HEK293 (cell line): ENCODE results near the gene ABCF2.

Experiments used
- BCL11A ChIP-seq: fragments of 450-650 bp; formaldehyde crosslinking; IDR thresholded peaks from 2 replicates; pipeline ENCODE4 v1.5.1; 2016; ENCODE audit warnings: low read depth, missing biosample characterization, missing genetic modification characterization
- KLF1 ChIP-seq: fragments of 450-650 bp; formaldehyde crosslinking; IDR thresholded peaks from 2 replicates; pipeline ENCODE4 v1.5.1; 2016; ENCODE audit warnings: missing biosample characterization, missing genetic modification characterization
- REPIN1 ChIP-seq: fragments of 450-650 bp; formaldehyde crosslinking; IDR thresholded peaks from 2 replicates; pipeline ENCODE4 v1.5.1; 2017; ENCODE audit warnings: missing biosample characterization, missing genetic modification characterization, low read depth
- TCF7L2 ChIP-seq: IDR thresholded peaks from 2 replicates; pipeline ENCODE4 v1.6.1; 2011; ENCODE audit warnings: low read depth, mild to moderate bottlenecking, inconsistent platforms, low read length, moderate library complexity, borderline replicate concordance
- ZBTB1 ChIP-seq: fragments of 450-650 bp; formaldehyde crosslinking; IDR thresholded peaks from 2 replicates; pipeline ENCODE4 v1.5.1; 2016; ENCODE audit warnings: missing biosample characterization, missing genetic modification characterization
- ZFP3 ChIP-seq: fragments of 450-650 bp; formaldehyde crosslinking; IDR thresholded peaks from 2 replicates; pipeline ENCODE4 v1.5.1; 2016; ENCODE audit warnings: low read depth, missing biosample characterization, missing genetic modification characterization
- ZNF138 ChIP-seq: fragments of 450-650 bp; formaldehyde crosslinking; IDR thresholded peaks from 2 replicates; pipeline ENCODE4 v1.5.1; 2016; ENCODE audit warnings: missing biosample characterization, missing genetic modification characterization, borderline replicate concordance
- ZNF391 ChIP-seq: fragments of 450-650 bp; formaldehyde crosslinking; IDR thresholded peaks from 2 replicates; pipeline ENCODE4 v1.5.1; 2016; ENCODE audit warnings: low read depth, missing biosample characterization, missing genetic modification characterization, borderline replicate concordance
- ZNF555 ChIP-seq: fragments of 450-650 bp; formaldehyde crosslinking; conservative IDR thresholded peaks from 2 replicates; pipeline ENCODE4 v1.5.1; 2017; ENCODE audit warnings: missing biosample characterization, mild to moderate bottlenecking, missing genetic modification characterization, inconsistent platforms
- ZNF658 ChIP-seq: fragments of 450-650 bp; formaldehyde crosslinking; IDR thresholded peaks from 2 replicates; pipeline ENCODE4; 2016; ENCODE audit warnings: missing biosample characterization, missing genetic modification characterization
- ZNF701 ChIP-seq: fragments of 450-650 bp; formaldehyde crosslinking; IDR thresholded peaks from 2 replicates; pipeline ENCODE4 v1.5.1; 2016; ENCODE audit warnings: missing biosample characterization, missing genetic modification characterization
- ZNF747 ChIP-seq: fragments of 450-650 bp; formaldehyde crosslinking; IDR thresholded peaks from 2 replicates; pipeline ENCODE4 v1.5.1; 2016; ENCODE audit warnings: missing biosample characterization, missing genetic modification characterization
- TF ChIP-seq, protein P1 (sequence below): fragments of 450-650 bp; formaldehyde crosslinking; IDR thresholded peaks from 2 replicates; pipeline ENCODE4 v1.5.1; 2016; ENCODE audit warnings: missing biosample characterization, missing genetic modification characterization
- TF ChIP-seq, protein P2 (sequence below): fragments of 450-650 bp; formaldehyde crosslinking; IDR thresholded peaks from 2 replicates; pipeline ENCODE4 v1.5.1; 2016; ENCODE audit warnings: missing biosample characterization, missing genetic modification characterization, borderline replicate concordance

DNA sequence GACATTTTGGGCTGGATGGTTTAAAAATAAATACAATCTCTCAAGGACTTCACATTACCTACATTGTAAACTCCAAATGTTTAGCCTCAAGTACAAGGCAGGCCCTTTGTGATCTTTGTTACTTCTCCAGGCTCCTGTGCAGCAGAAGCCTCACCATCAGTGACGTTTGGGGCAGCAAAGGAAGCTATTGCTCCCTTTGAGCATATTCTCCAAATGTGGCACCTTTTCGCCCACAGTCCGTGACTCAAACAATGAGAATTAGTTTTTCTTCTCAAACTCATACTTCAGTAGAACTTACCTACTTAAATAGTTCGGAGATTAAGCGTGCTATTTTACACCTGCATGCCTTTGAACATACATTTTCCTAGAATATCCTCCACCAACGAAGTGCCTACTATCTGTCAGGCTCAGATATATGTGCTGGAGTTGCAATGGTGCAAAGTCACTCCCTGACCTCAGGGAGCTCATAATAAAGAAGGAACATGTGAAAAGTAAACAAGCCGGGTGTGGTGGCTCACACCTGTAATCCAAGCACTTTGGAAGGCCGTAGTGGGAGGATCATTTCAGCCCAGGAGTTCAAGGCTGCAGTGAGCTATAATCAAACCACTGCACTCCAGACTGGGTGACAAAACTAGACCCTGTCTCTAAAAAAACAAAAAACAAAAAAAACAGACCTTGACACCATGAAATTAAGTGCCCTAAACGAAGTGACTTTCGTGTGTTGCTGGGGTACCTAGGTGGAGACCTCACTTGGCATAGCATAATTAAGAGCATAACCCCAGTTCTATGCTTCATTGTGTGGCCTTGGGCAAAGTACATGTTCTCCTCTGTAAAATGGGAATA lies 1.2 kb upstream of the ABCF2 start:
- TF ChIP-seq ZNF555 (no peak), BCL11A (tag by site-specific recombination) (no peak), ZNF138 (no peak), ZNF391 (tag by site-specific recombination) (no peak), ZBTB1 (no peak), ZFP3 (tag by site-specific recombination) (no peak), ZNF747 (tag by site-specific recombination) (no peak), REPIN1 (tag by site-specific recombination) (no peak), ZNF701 (tag by site-specific recombination) (no peak), KLF1 (tag by site-specific recombination) (peak; percentile 62), TCF7L2 (no peak), ZNF658 (tag by site-specific recombination) (no peak)
- TF ChIP-seq, protein P1, sequence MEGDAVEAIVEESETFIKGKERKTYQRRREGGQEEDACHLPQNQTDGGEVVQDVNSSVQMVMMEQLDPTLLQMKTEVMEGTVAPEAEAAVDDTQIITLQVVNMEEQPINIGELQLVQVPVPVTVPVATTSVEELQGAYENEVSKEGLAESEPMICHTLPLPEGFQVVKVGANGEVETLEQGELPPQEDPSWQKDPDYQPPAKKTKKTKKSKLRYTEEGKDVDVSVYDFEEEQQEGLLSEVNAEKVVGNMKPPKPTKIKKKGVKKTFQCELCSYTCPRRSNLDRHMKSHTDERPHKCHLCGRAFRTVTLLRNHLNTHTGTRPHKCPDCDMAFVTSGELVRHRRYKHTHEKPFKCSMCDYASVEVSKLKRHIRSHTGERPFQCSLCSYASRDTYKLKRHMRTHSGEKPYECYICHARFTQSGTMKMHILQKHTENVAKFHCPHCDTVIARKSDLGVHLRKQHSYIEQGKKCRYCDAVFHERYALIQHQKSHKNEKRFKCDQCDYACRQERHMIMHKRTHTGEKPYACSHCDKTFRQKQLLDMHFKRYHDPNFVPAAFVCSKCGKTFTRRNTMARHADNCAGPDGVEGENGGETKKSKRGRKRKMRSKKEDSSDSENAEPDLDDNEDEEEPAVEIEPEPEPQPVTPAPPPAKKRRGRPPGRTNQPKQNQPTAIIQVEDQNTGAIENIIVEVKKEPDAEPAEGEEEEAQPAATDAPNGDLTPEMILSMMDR (tag by site-specific recombination): no peak
- TF ChIP-seq, protein P2, sequence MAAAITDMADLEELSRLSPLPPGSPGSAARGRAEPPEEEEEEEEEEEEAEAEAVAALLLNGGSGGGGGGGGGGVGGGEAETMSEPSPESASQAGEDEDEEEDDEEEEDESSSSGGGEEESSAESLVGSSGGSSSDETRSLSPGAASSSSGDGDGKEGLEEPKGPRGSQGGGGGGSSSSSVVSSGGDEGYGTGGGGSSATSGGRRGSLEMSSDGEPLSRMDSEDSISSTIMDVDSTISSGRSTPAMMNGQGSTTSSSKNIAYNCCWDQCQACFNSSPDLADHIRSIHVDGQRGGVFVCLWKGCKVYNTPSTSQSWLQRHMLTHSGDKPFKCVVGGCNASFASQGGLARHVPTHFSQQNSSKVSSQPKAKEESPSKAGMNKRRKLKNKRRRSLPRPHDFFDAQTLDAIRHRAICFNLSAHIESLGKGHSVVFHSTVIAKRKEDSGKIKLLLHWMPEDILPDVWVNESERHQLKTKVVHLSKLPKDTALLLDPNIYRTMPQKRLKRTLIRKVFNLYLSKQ: no peak
